Osteocyte (in vitro differentiated cells): ENCODE data around the gene JDP2. TPM values are rescaled to one million over a fixed set of nuclear protein-coding genes. Genes with fewer than 3 reads are reported as not detected.

Source experiments
- DNase-seq: peaks from one replicate; pipeline ENCODE4 v3.0.0; 2021; ENCODE audit warnings: mixed read lengths; ENCODE audit not compliant: unreplicated experiment; ENCODE audit errors: extremely low spot score
- H3K27ac Mint-ChIP-seq: one replicate; pipeline ENCODE4 v1.8.0; 2021; ENCODE audit warnings: mild to moderate bottlenecking, mixed read lengths; ENCODE audit not compliant: unreplicated experiment
- H3K27me3 Mint-ChIP-seq: one replicate; pipeline ENCODE4 v1.8.0; 2021; ENCODE audit warnings: mixed read lengths; ENCODE audit not compliant: unreplicated experiment
- H3K36me3 Mint-ChIP-seq: one replicate; pipeline ENCODE4 v1.8.0; 2021; ENCODE audit warnings: mixed read lengths; ENCODE audit not compliant: unreplicated experiment
- H3K4me1 Mint-ChIP-seq: one replicate; pipeline ENCODE4 v1.8.0; 2021; ENCODE audit warnings: mixed read lengths; ENCODE audit not compliant: unreplicated experiment
- H3K4me3 Mint-ChIP-seq: one replicate; pipeline ENCODE4 v1.8.0; 2021; ENCODE audit warnings: mild to moderate bottlenecking, moderate library complexity, mixed read lengths; ENCODE audit not compliant: unreplicated experiment
- H3K9me3 Mint-ChIP-seq: one replicate; pipeline ENCODE4 v1.8.0; 2021; ENCODE audit warnings: mixed read lengths; ENCODE audit not compliant: unreplicated experiment
- total RNA-seq: library from RNA; stranded (reverse); gene quantifications from 2 replicates; pipeline ENCODE4 v1.2.1, GENCODE V29; 2021
- TF ChIP-seq, protein P1 (sequence below): fragments of 200-600 bp; sonication (generic); IDR thresholded peaks from 2 replicates; pipeline ENCODE4 v1.5.0; 2021; ENCODE audit warnings: antibody characterized with exemption, mild to moderate bottlenecking, moderate library complexity

JDP2 gene
- total RNA-seq, 1 donor from 2014 or later: 57.1 TPM

DNA sequence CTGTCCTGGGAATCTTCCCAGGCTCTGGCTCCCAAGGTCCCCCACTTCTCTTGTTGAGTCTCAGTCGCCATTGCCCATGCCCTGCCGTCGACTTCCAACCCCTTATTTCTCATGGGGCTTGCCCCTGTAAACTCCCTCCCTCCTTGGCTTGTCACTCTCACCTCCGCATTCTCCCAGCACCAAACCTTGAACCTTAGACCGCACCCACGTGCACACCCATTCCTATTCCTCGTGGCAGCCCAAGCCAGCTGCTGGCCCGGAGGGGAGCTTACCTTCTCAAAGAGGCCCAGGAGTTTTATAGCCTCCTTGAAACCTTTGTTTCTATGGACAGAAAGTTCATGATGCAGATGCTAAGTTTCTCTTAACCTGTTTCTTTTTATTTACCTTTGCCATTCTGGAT is 4.6 kb downstream of the JDP2 start:
- no peak for DNase-seq
- Mint-ChIP-seq H3K9me3 (no peaks in the 10 kb centered on the region), H3K36me3 (peaks cover 29% of the 10 kb centered on the region), H3K4me1 (peaks cover 36% of the 10 kb centered on the region), H3K4me3 (no peak overlapping the region), H3K27ac (no peak overlapping the region), H3K27me3 (no peaks in the 10 kb centered on the region)
- TF ChIP-seq, protein P1, sequence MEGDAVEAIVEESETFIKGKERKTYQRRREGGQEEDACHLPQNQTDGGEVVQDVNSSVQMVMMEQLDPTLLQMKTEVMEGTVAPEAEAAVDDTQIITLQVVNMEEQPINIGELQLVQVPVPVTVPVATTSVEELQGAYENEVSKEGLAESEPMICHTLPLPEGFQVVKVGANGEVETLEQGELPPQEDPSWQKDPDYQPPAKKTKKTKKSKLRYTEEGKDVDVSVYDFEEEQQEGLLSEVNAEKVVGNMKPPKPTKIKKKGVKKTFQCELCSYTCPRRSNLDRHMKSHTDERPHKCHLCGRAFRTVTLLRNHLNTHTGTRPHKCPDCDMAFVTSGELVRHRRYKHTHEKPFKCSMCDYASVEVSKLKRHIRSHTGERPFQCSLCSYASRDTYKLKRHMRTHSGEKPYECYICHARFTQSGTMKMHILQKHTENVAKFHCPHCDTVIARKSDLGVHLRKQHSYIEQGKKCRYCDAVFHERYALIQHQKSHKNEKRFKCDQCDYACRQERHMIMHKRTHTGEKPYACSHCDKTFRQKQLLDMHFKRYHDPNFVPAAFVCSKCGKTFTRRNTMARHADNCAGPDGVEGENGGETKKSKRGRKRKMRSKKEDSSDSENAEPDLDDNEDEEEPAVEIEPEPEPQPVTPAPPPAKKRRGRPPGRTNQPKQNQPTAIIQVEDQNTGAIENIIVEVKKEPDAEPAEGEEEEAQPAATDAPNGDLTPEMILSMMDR: no peak

DNA sequence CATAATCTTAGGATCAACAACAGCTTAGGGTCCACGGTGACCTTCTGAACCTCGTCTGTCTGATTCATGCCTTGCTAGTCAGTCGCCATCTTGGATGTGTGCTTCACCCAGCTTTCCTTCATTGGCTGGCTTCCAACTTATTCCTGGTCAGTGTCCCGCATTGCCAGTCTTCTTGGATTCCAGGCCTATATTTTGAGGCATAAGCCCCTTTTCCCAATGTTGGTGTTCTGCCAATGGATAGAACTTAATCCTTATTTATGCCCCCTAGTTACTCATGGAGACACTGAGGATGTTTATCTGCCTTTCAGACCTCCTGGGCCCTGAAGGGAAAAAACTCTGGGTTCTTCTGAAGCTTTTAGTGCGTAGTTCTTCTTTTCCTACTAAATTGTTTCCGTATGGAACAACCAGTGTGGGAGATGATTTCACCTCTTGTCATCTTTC is 5.8 kb downstream of the JDP2 start:
- no peak for DNase-seq
- no peaks in the 10 kb centered on the region for H3K9me3 Mint-ChIP-seq
- H3K4me1 Mint-ChIP-seq: peaks cover 36% of the 10 kb centered on the region
- TF ChIP-seq, protein P1: no peak
- H3K27ac Mint-ChIP-seq: no peak overlapping the region
- peaks cover 32% of the 10 kb centered on the region for H3K36me3 Mint-ChIP-seq
- H3K4me3 Mint-ChIP-seq: no peak overlapping the region
- no peaks in the 10 kb centered on the region for H3K27me3 Mint-ChIP-seq

DNA sequence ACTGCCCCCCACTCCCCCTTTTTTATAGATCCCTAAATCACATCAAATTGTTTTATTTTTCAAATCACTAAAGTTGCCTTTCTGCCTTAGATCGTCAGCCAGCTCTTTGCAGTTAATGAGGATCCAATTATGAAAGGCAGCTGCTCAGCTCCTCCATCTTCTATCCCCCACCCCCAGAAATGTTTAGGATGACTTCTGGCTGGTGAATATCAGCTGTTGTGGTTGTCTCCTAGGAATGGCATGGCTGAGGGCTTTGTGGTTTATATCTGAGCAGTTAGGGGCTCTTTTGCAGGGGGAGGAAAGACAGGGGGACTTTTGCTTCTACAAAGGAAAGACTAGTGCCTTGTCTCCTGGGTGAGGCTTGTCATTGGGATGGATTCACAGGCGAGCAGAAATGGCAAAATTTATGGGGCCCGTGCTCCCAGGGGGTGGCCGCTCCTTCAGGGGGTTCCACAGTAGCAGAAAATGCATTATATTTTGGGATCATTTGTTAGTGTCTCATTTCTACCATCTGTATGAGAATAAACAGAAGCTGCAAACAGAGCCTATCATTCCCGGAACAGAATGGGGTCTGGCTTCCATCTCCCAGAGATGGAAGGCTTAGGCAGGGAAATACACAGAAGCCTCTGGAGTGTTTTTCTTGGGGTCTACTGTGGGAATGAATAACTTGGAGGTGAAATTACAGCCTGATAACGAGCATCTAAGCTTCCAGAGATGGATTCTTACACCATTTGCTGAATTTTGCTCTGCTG is 6.5 kb downstream of the JDP2 start:
- Mint-ChIP-seq H3K4me1 (peaks cover 31% of the 10 kb centered on the region), H3K27ac (no peak overlapping the region), H3K4me3 (no peak overlapping the region), H3K9me3 (no peaks in the 10 kb centered on the region), H3K27me3 (no peaks in the 10 kb centered on the region), H3K36me3 (peaks cover 35% of the 10 kb centered on the region)
- TF ChIP-seq, protein P1: no peak
- DNase-seq: no peak

DNA sequence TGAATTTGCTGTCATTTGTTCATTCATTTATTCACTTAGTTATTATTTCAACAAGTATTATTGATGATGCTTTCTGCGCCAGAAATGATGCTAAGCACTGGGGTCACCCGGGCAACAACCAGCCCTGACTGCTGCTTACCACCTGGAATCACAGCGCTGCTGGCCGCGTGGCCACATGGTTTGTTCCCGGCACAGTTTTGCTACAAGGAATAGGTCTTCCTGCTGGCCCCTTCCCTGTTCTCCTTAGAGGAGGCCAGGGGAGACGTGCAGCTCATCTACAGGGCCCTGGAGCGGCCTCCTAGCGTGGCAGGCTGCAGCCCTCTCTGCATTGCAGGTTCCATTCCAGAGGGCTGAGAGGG is 7.0 kb downstream of the JDP2 start:
- Mint-ChIP-seq H3K27ac (no peak overlapping the region), H3K27me3 (no peaks in the 10 kb centered on the region), H3K4me1 (peaks cover 25% of the 10 kb centered on the region), H3K36me3 (peaks cover 40% of the 10 kb centered on the region), H3K9me3 (no peaks in the 10 kb centered on the region), H3K4me3 (no peak overlapping the region)
- TF ChIP-seq, protein P1: no peak
- no peak for DNase-seq

DNA sequence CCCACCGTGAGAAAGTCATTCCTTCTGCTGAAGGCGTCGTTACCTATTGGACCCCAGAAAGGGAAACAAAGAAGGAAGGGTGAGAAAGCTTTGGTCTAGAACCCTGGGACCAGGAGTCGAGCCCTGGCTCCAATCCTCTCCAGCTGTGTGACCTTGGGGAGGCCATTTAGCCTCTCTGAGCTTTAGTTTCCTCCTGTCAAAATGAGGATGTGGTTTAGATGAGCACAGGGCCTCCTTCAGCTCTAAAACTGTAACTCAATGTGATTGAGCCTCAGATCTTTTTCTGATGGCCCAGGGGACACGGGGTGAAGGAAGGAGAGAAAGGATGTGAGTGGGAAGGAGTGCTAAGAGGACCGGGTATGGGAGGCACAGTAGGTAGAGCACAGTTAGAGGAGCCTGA is 7.7 kb downstream of the JDP2 start:
- DNase-seq: no peak
- H3K27ac Mint-ChIP-seq: no peak overlapping the region
- no peak overlapping the region for H3K4me3 Mint-ChIP-seq
- peaks cover 46% of the 10 kb centered on the region for H3K36me3 Mint-ChIP-seq
- TF ChIP-seq, protein P1: no peak
- no peaks in the 10 kb centered on the region for H3K9me3 Mint-ChIP-seq
- H3K27me3 Mint-ChIP-seq: no peaks in the 10 kb centered on the region
- peaks cover 24% of the 10 kb centered on the region for H3K4me1 Mint-ChIP-seq
